OCI-LY3 (cell line): ENCODE data around the gene IL4.

Experiments used
- H2AFZ ChIP-seq: fragments of 200-600, 300-600 bp; shearing (Covaris generic); 2 replicates; pipeline ENCODE4 v1.6.0; 2014; ENCODE audit warnings: antibody characterized with exemption, low read depth, low read length
- H3K27ac ChIP-seq: fragments of 200-600, 300-600 bp; sonication (generic); 2 replicates; pipeline ENCODE4 v1.5.1; 2014; ENCODE audit warnings: mild to moderate bottlenecking, low read length, moderate library complexity, mixed read lengths
- H3K27me3 ChIP-seq: fragments of 200-600, 300-600 bp; sonication (generic); 2 replicates; pipeline ENCODE4 v1.6.1; 2014; ENCODE audit warnings: low read depth, low read length, mixed read lengths
- H3K36me3 ChIP-seq: fragments of 200-600, 300-600 bp; sonication (generic); replicated peaks from 2 replicates; pipeline ENCODE3; 2014; ENCODE audit warnings: low read depth, low read length, mixed read lengths
- H3K4me1 ChIP-seq: fragments of 300-600, 200-600 bp; sonication (generic); 2 replicates; pipeline ENCODE4 v1.6.1; 2014; ENCODE audit warnings: low read length, mixed read lengths
- H3K4me2 ChIP-seq: fragments of 200-600, 300-600 bp; sonication (generic); 2 replicates; pipeline ENCODE4 v1.6.1; 2014; ENCODE audit warnings: low read length, mixed read lengths
- H3K4me3 ChIP-seq: fragments of 300-600, 200-600 bp; sonication (generic); 2 replicates; pipeline ENCODE4 v1.5.1; 2014; ENCODE audit warnings: antibody characterized with exemption, mild to moderate bottlenecking, low read length, moderate library complexity
- H3K79me2 ChIP-seq: fragments of 300-600, 200-600 bp; shearing (Covaris generic); 2 replicates; pipeline ENCODE4 v1.6.1; 2014; ENCODE audit warnings: mild to moderate bottlenecking, low read length, mixed read lengths
- H3K9ac ChIP-seq: fragments of 300-600, 200-600 bp; shearing (Covaris generic); 2 replicates; pipeline ENCODE4 v1.6.0; 2014; ENCODE audit warnings: mild to moderate bottlenecking, low read length, moderate library complexity
- H3K9me3 ChIP-seq: fragments of 200-600, 300-600 bp; shearing (Covaris generic); 2 replicates; pipeline ENCODE4 v1.6.1; 2014; ENCODE audit warnings: low read length, mixed read lengths; ENCODE audit not compliant: insufficient read depth
- H4K20me1 ChIP-seq: fragments of 200-600, 300-600 bp; sonication (generic); 2 replicates; pipeline ENCODE4 v1.6.1; 2016; ENCODE audit warnings: low read length, mixed read lengths; ENCODE audit not compliant: insufficient read depth
- EZH2phosphoT487 ChIP-seq: fragments of 200-600 bp; shearing (Covaris generic); IDR thresholded peaks from 2 replicates; pipeline ENCODE4 v1.6.1; 2018; ENCODE audit warnings: antibody characterized with exemption, mixed run types, low read depth
- TF ChIP-seq, protein P1 (sequence below): fragments of 200-600, 300-600 bp; sonication (generic); IDR thresholded peaks from 2 replicates; pipeline ENCODE4 v1.5.1; 2014; ENCODE audit warnings: antibody characterized with exemption, low read length, low read depth

IL4 gene

DNA sequence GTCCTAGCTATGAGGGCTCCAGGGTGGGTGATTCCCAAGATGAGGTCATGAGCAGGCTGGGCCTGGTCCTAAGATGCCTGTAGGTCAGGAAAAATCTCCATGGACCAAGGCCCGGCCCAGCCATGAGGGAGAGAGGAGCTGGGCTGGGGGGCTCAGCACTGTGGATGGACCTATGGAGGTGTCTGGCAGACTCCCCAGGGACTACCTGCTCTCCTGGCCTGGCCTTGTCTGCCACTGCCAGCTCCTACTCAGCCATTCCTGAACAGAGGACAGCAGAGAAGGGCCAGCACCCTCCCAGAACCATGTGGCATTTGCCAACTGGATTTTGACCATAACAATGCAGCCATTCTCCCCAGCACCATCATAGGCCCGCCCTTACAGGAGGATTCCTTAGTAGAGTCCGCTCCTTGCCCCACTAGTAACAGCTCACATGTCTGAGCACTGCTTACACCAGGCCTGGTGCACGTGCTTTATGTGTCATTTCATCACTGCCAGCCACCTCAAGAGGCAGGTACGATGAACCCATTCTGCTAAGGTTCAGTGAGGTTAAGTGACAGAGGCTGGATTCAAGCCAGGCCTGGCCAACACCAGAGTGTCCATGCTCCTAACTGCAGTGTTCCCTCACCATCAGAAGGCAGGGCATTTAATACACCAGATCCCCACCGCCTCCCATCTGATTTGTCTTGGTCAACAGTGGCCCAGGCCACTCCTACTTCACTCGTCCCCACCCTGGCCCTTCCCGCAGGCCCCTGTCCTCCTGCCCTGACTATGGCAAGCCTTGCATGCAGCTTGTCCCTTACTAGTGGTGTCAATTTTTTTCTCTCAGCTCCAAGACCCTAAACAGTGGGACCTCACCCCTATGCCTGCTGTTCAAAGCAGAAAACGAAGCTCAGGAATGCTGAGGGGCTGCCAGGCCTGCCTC, 15.1 kb upstream of the IL4 start:
- Histone ChIP-seq H3K4me3 (no peak overlapping the region), H3K36me3 (no peaks in the 10 kb centered on the region), H3K9me3 (no peaks in the 10 kb centered on the region), H3K79me2 (no peaks in the 10 kb centered on the region), H2AFZ (no peak overlapping the region), H3K9ac (no peak overlapping the region), H4K20me1 (no peaks in the 10 kb centered on the region), H3K27me3 (no peaks in the 10 kb centered on the region), H3K27ac (no peak overlapping the region), H3K4me2 (no peak overlapping the region), H3K4me1 (peaks cover 13% of the 10 kb centered on the region)
- TF ChIP-seq, protein P1, sequence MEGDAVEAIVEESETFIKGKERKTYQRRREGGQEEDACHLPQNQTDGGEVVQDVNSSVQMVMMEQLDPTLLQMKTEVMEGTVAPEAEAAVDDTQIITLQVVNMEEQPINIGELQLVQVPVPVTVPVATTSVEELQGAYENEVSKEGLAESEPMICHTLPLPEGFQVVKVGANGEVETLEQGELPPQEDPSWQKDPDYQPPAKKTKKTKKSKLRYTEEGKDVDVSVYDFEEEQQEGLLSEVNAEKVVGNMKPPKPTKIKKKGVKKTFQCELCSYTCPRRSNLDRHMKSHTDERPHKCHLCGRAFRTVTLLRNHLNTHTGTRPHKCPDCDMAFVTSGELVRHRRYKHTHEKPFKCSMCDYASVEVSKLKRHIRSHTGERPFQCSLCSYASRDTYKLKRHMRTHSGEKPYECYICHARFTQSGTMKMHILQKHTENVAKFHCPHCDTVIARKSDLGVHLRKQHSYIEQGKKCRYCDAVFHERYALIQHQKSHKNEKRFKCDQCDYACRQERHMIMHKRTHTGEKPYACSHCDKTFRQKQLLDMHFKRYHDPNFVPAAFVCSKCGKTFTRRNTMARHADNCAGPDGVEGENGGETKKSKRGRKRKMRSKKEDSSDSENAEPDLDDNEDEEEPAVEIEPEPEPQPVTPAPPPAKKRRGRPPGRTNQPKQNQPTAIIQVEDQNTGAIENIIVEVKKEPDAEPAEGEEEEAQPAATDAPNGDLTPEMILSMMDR, result no peak
- TF ChIP-seq EZH2phosphoT487, result no peak

DNA sequence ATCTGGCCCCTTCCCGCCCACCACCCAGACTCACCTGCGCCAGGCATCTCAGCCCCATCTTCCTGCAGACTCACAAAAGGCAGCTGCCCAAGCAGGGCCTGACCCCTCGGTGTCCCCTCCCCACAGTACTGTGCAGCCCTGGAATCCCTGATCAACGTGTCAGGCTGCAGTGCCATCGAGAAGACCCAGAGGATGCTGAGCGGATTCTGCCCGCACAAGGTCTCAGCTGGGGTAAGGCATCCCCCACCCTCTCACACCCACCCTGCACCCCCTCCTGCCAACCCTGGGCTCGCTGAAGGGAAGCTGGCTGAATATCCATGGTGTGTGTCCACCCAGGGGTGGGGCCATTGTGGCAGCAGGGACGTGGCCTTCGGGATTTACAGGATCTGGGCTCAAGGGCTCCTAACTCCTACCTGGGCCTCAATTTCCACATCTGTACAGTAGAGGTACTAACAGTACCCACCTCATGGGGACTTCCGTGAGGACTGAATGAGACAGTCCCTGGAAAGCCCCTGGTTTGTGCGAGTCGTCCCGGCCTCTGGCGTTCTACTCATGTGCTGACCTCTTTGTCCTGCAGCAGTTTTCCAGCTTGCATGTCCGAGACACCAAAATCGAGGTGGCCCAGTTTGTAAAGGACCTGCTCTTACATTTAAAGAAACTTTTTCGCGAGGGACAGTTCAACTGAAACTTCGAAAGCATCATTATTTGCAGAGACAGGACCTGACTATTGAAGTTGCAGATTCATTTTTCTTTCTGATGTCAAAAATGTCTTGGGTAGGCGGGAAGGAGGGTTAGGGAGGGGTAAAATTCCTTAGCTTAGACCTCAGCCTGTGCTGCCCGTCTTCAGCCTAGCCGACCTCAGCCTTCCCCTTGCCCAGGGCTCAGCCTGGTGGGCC, 13.9 kb upstream of the IL4 start:
- Histone ChIP-seq H3K79me2 (no peaks in the 10 kb centered on the region), H3K9ac (no peak overlapping the region), H2AFZ (no peak overlapping the region), H4K20me1 (no peaks in the 10 kb centered on the region), H3K4me3 (no peak overlapping the region), H3K27me3 (no peaks in the 10 kb centered on the region), H3K36me3 (no peaks in the 10 kb centered on the region), H3K4me1 (peaks cover 16% of the 10 kb centered on the region), H3K27ac (no peak overlapping the region), H3K9me3 (no peaks in the 10 kb centered on the region), H3K4me2 (no peak overlapping the region)
- TF ChIP-seq, protein P1, result no peak
- TF ChIP-seq EZH2phosphoT487, result no peak

GRCh38 chr5:132661231-132662003, 12.4 kb upstream of the IL4 start:
- Histone ChIP-seq H3K9ac (no peak overlapping the region), H3K36me3 (no peaks in the 10 kb centered on the region), H3K79me2 (no peaks in the 10 kb centered on the region), H2AFZ (no peak overlapping the region), H3K27ac (no peak overlapping the region), H3K4me3 (no peak overlapping the region), H3K9me3 (no peaks in the 10 kb centered on the region), H3K4me1 (peaks cover 16% of the 10 kb centered on the region), H3K4me2 (no peak overlapping the region), H3K27me3 (no peaks in the 10 kb centered on the region), H4K20me1 (no peaks in the 10 kb centered on the region)
- TF ChIP-seq, protein P1, result peak; percentile 21; the same call in 1 of the 2 replicates
- TF ChIP-seq EZH2phosphoT487, result no peak
